UCSD-AML1 (cell line): ENCODE results near the gene FBXW2.

Experiments
- DNase-seq: peaks from one replicate; lab custom pipeline; 2025; ENCODE audit not compliant: unreplicated experiment; lab: John Stamatoyannopoulos, UW

The FBXW2 gene

GRCh38 chr9:120780367-120780766, 12.8 kb downstream of the FBXW2 start:
- no peak for DNase-seq

- no peak for DNase-seq
Observed at GRCh38 chr9:120779227-120779626, 14.0 kb downstream of the FBXW2 start.

GRCh38 chr9:120778758-120779157, 14.5 kb downstream of the FBXW2 start:
- DNase-seq = no peak

GRCh38 chr9:120777229-120777628, 16.0 kb downstream of the FBXW2 start:
- DNase-seq = no peak

- no peak for DNase-seq
Observed at GRCh38 chr9:120776788-120777187, 16.4 kb downstream of the FBXW2 start.

- no peak for DNase-seq
Observed at GRCh38 chr9:120775859-120776258, 17.4 kb downstream of the FBXW2 start.

GRCh38 chr9:120774719-120775118, 18.5 kb downstream of the FBXW2 start:
- no peak for DNase-seq

- no peak for DNase-seq
Observed at GRCh38 chr9:120773256-120773655, 20.0 kb downstream of the FBXW2 start.

GRCh38 chr9:120770931-120771330, 22.3 kb downstream of the FBXW2 start:
- DNase-seq = no peak

GRCh38 chr9:120768886-120769285, 24.3 kb downstream of the FBXW2 start:
- no peak for DNase-seq

GRCh38 chr9:120768247-120768646, 25.0 kb downstream of the FBXW2 start:
- DNase-seq = no peak

GRCh38 chr9:120767451-120767850, 25.8 kb downstream of the FBXW2 start:
- no peak for DNase-seq

- DNase-seq = no peak
Observed at GRCh38 chr9:120765910-120766425, 27.2 kb downstream of the FBXW2 start.

- DNase-seq = no peak
Observed at GRCh38 chr9:120764476-120764875, 28.7 kb downstream of the FBXW2 start.

GRCh38 chr9:120761006-120761405, 32.2 kb downstream of the FBXW2 start:
- no peak for DNase-seq

GRCh38 chr9:120759755-120760400, 33.3 kb downstream of the FBXW2 start:
- DNase-seq = no peak

- DNase-seq = no peak
Observed at GRCh38 chr9:120758544-120758943, 34.7 kb downstream of the FBXW2 start.

- no peak for DNase-seq
Observed at GRCh38 chr9:120757026-120757913, 35.9 kb downstream of the FBXW2 start.

GRCh38 chr9:120756531-120756930, 36.7 kb downstream of the FBXW2 start:
- DNase-seq = no peak

- peak; percentile 28 for DNase-seq
Observed at GRCh38 chr9:120755810-120756434, 37.3 kb downstream of the FBXW2 start.

- no peak for DNase-seq
Observed at GRCh38 chr9:120755044-120755443, 38.2 kb downstream of the FBXW2 start.

- DNase-seq = no peak
Observed at GRCh38 chr9:120750421-120750820, 42.8 kb downstream of the FBXW2 start.
